ENCODE results near the gene SRPK2. TPM values are rescaled to one million over a fixed set of nuclear protein-coding genes. Genes with fewer than 3 reads are reported as not detected.

SRPK2 gene
- total RNA-seq, 2 donors from 2014 or later = 60.3 to 76.2 TPM

DNA sequence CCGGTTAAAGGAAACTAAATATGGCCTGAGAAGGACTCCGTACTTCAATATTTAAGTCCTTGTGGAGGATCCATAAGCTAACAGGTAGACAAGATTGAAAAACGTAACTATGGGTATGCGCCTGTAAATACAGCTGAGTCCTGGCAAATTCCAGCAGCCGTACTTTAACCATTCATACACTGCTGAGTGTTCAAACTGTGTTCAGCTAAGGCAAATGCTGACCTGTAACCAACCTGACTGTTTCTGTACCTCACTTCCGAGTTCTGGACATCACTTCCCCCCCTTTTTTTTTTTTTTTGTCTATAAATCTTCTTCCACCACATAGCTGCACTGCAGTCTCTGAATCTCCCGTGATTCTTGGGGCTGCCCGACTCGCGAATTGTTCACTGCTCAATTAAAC, 69.1 kb downstream of the SRPK2 start:
- Histone ChIP-seq H3K4me1 (ENCODE audit: control insufficient read depth, insufficient read depth, low read length) (peaks cover 7% of the 10 kb centered on the region), H3K27ac (ENCODE audit: low read depth, low read length) (no peak overlapping the region), H3K4me3 (ENCODE audit: low read length) (no peak overlapping the region), H3K9me3 (ENCODE audit: control insufficient read depth, low read length) (peaks cover 7% of the 10 kb centered on the region), H3K27me3 (ENCODE audit: control insufficient read depth, insufficient read depth, low read length, poor library complexity, severe bottlenecking) (no peaks in the 10 kb centered on the region), H3K9ac (ENCODE audit: extremely low read depth, low read length, poor library complexity, severe bottlenecking) (no peak overlapping the region), H3K36me3 (ENCODE audit: control insufficient read depth, insufficient read depth, low read length) (no peaks in the 10 kb centered on the region)
- H3K4me1 Mint-ChIP-seq = peaks cover 15% of the 10 kb centered on the region
- peaks cover 9% of the 10 kb centered on the region for H3K9me3 Mint-ChIP-seq
- no peaks in the 10 kb centered on the region for H3K27me3 Mint-ChIP-seq (ENCODE audit: insufficient read depth)
- DNase-seq = no peak
- TF ChIP-seq, protein P1, sequence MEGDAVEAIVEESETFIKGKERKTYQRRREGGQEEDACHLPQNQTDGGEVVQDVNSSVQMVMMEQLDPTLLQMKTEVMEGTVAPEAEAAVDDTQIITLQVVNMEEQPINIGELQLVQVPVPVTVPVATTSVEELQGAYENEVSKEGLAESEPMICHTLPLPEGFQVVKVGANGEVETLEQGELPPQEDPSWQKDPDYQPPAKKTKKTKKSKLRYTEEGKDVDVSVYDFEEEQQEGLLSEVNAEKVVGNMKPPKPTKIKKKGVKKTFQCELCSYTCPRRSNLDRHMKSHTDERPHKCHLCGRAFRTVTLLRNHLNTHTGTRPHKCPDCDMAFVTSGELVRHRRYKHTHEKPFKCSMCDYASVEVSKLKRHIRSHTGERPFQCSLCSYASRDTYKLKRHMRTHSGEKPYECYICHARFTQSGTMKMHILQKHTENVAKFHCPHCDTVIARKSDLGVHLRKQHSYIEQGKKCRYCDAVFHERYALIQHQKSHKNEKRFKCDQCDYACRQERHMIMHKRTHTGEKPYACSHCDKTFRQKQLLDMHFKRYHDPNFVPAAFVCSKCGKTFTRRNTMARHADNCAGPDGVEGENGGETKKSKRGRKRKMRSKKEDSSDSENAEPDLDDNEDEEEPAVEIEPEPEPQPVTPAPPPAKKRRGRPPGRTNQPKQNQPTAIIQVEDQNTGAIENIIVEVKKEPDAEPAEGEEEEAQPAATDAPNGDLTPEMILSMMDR (conservative IDR thresholded peaks at IDR 0.05) = no peak
- no peak overlapping the region for H3K27ac Mint-ChIP-seq
- H3K36me3 Mint-ChIP-seq (ENCODE audit: low read depth) = peaks cover 8% of the 10 kb centered on the region
- WGBS, 2 experiments (ENCODE audit: insufficient coverage in 1 of 2, insufficient read length in 1 of 2) = 92 to 97% methylated on average over 10 of the region's 10 CpGs
- no peak overlapping the region for H3K4me3 Mint-ChIP-seq

DNA sequence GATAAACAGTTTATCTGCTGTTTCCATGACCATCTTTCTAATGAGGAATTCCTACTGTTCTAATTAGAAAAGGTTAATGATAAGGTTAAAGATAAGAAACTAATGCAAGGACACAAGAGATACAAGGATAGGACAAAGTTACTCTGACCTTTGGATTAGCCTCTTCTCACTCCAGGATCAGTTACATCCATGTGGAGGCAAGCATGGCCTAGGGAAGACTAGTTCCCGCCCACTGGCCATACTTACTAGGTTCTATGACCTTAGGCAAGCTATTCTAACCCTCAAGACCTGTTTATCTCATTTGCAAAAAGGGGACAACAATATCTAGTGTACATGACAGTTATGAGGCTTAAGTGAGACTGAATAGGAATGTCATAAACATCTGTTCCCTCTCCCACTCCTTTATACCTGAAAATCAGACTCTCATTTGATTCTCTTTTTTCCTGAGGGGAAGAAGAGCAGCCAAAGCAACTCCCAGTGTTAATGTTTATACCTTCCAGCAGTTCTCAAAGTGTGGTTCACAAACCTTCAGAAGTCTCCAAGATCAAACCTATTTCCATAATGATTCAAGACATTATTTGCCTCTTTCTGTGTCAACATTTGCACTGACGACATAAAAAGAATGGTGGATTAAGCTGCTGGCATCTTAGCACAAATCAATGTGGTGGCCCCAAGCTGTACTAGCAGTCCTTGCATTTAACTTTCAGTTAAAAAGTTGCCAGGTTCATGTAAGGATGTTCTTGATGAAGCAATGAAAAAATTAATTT, 72.0 kb downstream of the SRPK2 start:
- peaks cover 4% of the 10 kb centered on the region for H3K9me3 Mint-ChIP-seq
- 85 to 93% methylated on average over 1 to 2 of the region's 2 CpGs for WGBS, 2 experiments (ENCODE audit: insufficient coverage in 1 of 2, insufficient read length in 1 of 2)
- no peak overlapping the region for H3K27ac Mint-ChIP-seq

GRCh38 chr7:105315357-105315756, 73.4 kb downstream of the SRPK2 start:
- no peak overlapping the region for H3K4me3 ChIP-seq (ENCODE audit: low read length)
- H3K36me3 ChIP-seq (ENCODE audit: control insufficient read depth, insufficient read depth, low read length) = no peaks in the 10 kb centered on the region
- Mint-ChIP-seq H3K27me3 (ENCODE audit: insufficient read depth) (no peaks in the 10 kb centered on the region), H3K4me3 (no peak overlapping the region), H3K27ac (no peak overlapping the region), H3K36me3 (ENCODE audit: low read depth) (no peaks in the 10 kb centered on the region), H3K9me3 (no peaks in the 10 kb centered on the region), H3K4me1 (peaks cover 26% of the 10 kb centered on the region)
- TF ChIP-seq, protein P1 (conservative IDR thresholded peaks at IDR 0.05) = no peak
- 88 to 95% methylated on average over 2 of the region's 2 CpGs for WGBS, 2 experiments (ENCODE audit: insufficient coverage in 1 of 2, insufficient read length in 1 of 2)
- H3K9me3 ChIP-seq (ENCODE audit: control insufficient read depth, low read length) = no peaks in the 10 kb centered on the region
- no peak for DNase-seq
- H3K4me1 ChIP-seq (ENCODE audit: control insufficient read depth, insufficient read depth, low read length) = peaks cover 7% of the 10 kb centered on the region
- no peak overlapping the region for H3K27ac ChIP-seq (ENCODE audit: low read depth, low read length)
- H3K27me3 ChIP-seq (ENCODE audit: control insufficient read depth, insufficient read depth, low read length, poor library complexity, severe bottlenecking) = no peaks in the 10 kb centered on the region
- no peak overlapping the region for H3K9ac ChIP-seq (ENCODE audit: extremely low read depth, low read length, poor library complexity, severe bottlenecking)

More for the DNA sequence above, 72.0 kb downstream of the SRPK2 start:
- Histone ChIP-seq H3K27ac (ENCODE audit: low read depth, low read length) (no peak overlapping the region), H3K27me3 (ENCODE audit: control insufficient read depth, insufficient read depth, low read length, poor library complexity, severe bottlenecking) (no peaks in the 10 kb centered on the region), H3K4me1 (ENCODE audit: control insufficient read depth, insufficient read depth, low read length) (peaks cover 7% of the 10 kb centered on the region), H3K4me3 (ENCODE audit: low read length) (no peak overlapping the region), H3K9me3 (ENCODE audit: control insufficient read depth, low read length) (peaks cover 1% of the 10 kb centered on the region), H3K9ac (ENCODE audit: extremely low read depth, low read length, poor library complexity, severe bottlenecking) (no peak overlapping the region), H3K36me3 (ENCODE audit: control insufficient read depth, insufficient read depth, low read length) (no peaks in the 10 kb centered on the region)
- peaks cover 15% of the 10 kb centered on the region for H3K4me1 Mint-ChIP-seq
- H3K4me3 Mint-ChIP-seq = no peak overlapping the region
- DNase-seq = no peak
- H3K36me3 Mint-ChIP-seq (ENCODE audit: low read depth) = peaks cover under 1% of the 10 kb centered on the region
- TF ChIP-seq, protein P1 (conservative IDR thresholded peaks at IDR 0.05) = no peak
- H3K27me3 Mint-ChIP-seq (ENCODE audit: insufficient read depth) = no peaks in the 10 kb centered on the region
